ENCODE measurements around the gene KIFC1. TPM values are rescaled to one million over a fixed set of nuclear protein-coding genes. Genes with fewer than 3 reads are reported as not detected.
"Not testable (repeated sequence)": the region's sequence is repeated elsewhere in the genome, so short reads cannot be mapped to it uniquely, and the experiment has no call there.

The KIFC1 gene
- total RNA-seq, 6 donors from 2014 or later = 1.2 to 11.8 (median 4.4) TPM

GRCh38 chr6:33392979-33393378, 1.4 kb downstream of the KIFC1 start:
- 55 to 57% methylated on average over 3 of the region's 3 CpGs for WGBS, 2 donors
- peaks cover 10 to 15% (median 12%) of the 10 kb centered on the region in 4 donors for H3K4me1 ChIP-seq
- no peak for DNase-seq
- no peak for TF ChIP-seq POLR2AphosphoS5 (IDR thresholded peaks at IDR 0.05)
- H3K9me3 ChIP-seq = no peaks in the 10 kb centered on the region
- ATAC-seq (ENCODE audit: low FRiP score in 2 of 2) = no peak
- peak overlapping the region in 1 of 4 donors; percentile 74 for H3K4me3 ChIP-seq
- no peak overlapping the region for H3K27ac ChIP-seq
- no peaks in the 10 kb centered on the region for H3K36me3 ChIP-seq
- H3K27me3 ChIP-seq = no peaks in the 10 kb centered on the region

GRCh38 chr6:33397541-33397940, 5.9 kb downstream of the KIFC1 start:
- Histone ChIP-seq H3K36me3 (no peaks in the 10 kb centered on the region), H3K27me3 (no peaks in the 10 kb centered on the region), H3K27ac (no peak overlapping the region), H3K4me3 (no peak overlapping the region), H3K9me3 (no peaks in the 10 kb centered on the region), H3K4me1 (no peaks in the 10 kb centered on the region)
- DNase-seq (no peak), ATAC-seq (ENCODE audit: low FRiP score in 2 of 2) (no peak)
- TF ChIP-seq EP300 (IDR thresholded peaks at IDR 0.05) = no peak
- TF ChIP-seq POLR2AphosphoS5 (IDR thresholded peaks at IDR 0.05) = no peak
- TF ChIP-seq, protein P1, sequence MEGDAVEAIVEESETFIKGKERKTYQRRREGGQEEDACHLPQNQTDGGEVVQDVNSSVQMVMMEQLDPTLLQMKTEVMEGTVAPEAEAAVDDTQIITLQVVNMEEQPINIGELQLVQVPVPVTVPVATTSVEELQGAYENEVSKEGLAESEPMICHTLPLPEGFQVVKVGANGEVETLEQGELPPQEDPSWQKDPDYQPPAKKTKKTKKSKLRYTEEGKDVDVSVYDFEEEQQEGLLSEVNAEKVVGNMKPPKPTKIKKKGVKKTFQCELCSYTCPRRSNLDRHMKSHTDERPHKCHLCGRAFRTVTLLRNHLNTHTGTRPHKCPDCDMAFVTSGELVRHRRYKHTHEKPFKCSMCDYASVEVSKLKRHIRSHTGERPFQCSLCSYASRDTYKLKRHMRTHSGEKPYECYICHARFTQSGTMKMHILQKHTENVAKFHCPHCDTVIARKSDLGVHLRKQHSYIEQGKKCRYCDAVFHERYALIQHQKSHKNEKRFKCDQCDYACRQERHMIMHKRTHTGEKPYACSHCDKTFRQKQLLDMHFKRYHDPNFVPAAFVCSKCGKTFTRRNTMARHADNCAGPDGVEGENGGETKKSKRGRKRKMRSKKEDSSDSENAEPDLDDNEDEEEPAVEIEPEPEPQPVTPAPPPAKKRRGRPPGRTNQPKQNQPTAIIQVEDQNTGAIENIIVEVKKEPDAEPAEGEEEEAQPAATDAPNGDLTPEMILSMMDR (IDR thresholded peaks at IDR 0.05) = no peak
- TF ChIP-seq POLR2A (IDR thresholded peaks at IDR 0.05) = no peak
- 75 to 90% methylated on average over 1 of the region's 1 CpG for WGBS, 2 donors

GRCh38 chr6:33398601-33399000, 7.0 kb downstream of the KIFC1 start:
- not testable (repeated sequence) for ATAC-seq (ENCODE audit: low FRiP score in 2 of 2); H3K4me1 ChIP-seq; H3K27ac ChIP-seq; H3K4me3 ChIP-seq; H3K36me3 ChIP-seq; H3K27me3 ChIP-seq; DNase-seq; H3K9me3 ChIP-seq
- 95 to 100% methylated on average over 3 of the region's 3 CpGs for WGBS, 2 donors

DNA sequence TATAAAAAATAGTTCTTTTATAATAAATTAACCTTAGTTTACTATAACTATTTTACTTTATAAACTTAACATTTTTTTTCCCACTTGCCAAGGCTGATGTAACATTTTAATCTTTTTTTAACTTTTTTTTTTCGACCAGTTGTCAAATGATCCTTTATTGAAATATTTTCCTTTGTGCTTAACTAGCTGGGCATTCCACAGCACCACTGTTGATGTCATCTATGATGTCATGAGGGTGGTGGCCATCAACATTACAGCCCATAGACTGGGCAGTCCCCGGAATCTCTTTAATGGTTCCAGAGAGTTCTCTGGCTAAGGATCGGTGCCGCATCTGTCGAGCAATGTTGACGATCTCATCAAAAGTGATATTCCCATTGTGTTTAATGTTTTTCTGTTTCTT, 8.3 kb downstream of the KIFC1 start:
- H3K27ac ChIP-seq; H3K36me3 ChIP-seq; H3K9me3 ChIP-seq; H3K27me3 ChIP-seq; ATAC-seq (ENCODE audit: low FRiP score in 2 of 2); DNase-seq; H3K4me3 ChIP-seq; H3K4me1 ChIP-seq: not testable (repeated sequence)
- WGBS, 2 donors = 97 to 98% methylated on average over 6 of the region's 6 CpGs

DNA sequence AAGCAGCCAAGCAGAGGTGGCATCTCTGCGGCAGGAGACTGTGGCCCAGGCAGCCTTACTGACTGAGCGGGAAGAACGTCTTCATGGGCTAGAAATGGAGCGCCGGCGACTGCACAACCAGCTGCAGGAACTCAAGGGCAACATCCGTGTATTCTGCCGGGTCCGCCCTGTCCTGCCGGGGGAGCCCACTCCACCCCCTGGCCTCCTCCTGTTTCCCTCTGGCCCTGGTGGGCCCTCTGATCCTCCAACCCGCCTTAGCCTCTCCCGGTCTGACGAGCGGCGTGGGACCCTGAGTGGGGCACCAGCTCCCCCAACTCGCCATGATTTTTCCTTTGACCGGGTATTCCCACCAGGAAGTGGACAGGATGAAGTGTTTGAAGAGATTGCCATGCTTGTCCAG, 13.3 kb downstream of the KIFC1 start:
- 93 to 97% methylated on average over 16 to 17 of the region's 17 CpGs for WGBS, 2 donors

GRCh38 chr6:33405386-33405940, 13.8 kb downstream of the KIFC1 start:
- no peak overlapping the region for H3K4me3 ChIP-seq
- H3K4me1 ChIP-seq = peaks cover 0 to 7% (median 0%) of the 10 kb centered on the region in 4 donors
- H3K9me3 ChIP-seq = no peaks in the 10 kb centered on the region
- WGBS, 2 donors = 87 to 92% methylated on average over 12 to 15 of the region's 15 CpGs
- no peak overlapping the region for H3K27ac ChIP-seq
- DNase-seq (no peak), ATAC-seq (ENCODE audit: low FRiP score in 2 of 2) (no peak)
- TF ChIP-seq, protein P1 (IDR thresholded peaks at IDR 0.05) = no peak
- TF ChIP-seq POLR2A (IDR thresholded peaks at IDR 0.05) (no peak), EP300 (IDR thresholded peaks at IDR 0.05) (no peak), POLR2AphosphoS5 (IDR thresholded peaks at IDR 0.05) (no peak)
- no peaks in the 10 kb centered on the region for H3K27me3 ChIP-seq
- H3K36me3 ChIP-seq = peaks cover 0 to 9% (median 0%) of the 10 kb centered on the region in 4 donors

More for the DNA sequence above, 13.3 kb downstream of the KIFC1 start:
- Histone ChIP-seq H3K27ac (no peak overlapping the region), H3K9me3 (no peaks in the 10 kb centered on the region), H3K36me3 (peaks cover 0 to 9% (median 0%) of the 10 kb centered on the region in 4 donors), H3K4me1 (peaks cover 0 to 6% (median 0%) of the 10 kb centered on the region in 4 donors), H3K4me3 (no peak overlapping the region), H3K27me3 (no peaks in the 10 kb centered on the region)
- ATAC-seq (ENCODE audit: low FRiP score in 2 of 2) = no peak
- DNase-seq = no peak
- TF ChIP-seq POLR2A (IDR thresholded peaks at IDR 0.05) (no peak), POLR2AphosphoS5 (IDR thresholded peaks at IDR 0.05) (no peak), EP300 (IDR thresholded peaks at IDR 0.05) (no peak)
- TF ChIP-seq, protein P1 (IDR thresholded peaks at IDR 0.05) = no peak
